Upper lobe of left lung (tissue), 6 donors: ENCODE results near the gene TRMT1. TPM values are rescaled to one million over a fixed set of nuclear protein-coding genes. Genes with fewer than 3 reads are reported as not detected.

Experiments used
- ATAC-seq, 2 donors: fragments of 200-7000 bp; cut with Tn5 transposase; one replicate each; pipeline ENCODE4 v1.9.1; 2022; ENCODE audit warnings: mild to moderate bottlenecking in 2 of 2, moderate library complexity in 2 of 2; ENCODE audit not compliant: low FRiP score in 2 of 2
- DNase-seq, 2 donors: peaks; one replicate each; pipeline ENCODE4 v3.0.0-alpha.2; 2019 to 2020
- H3K27ac ChIP-seq, 4 donors: fragments of 200-600 bp; sonication (generic); one replicate each; pipeline ENCODE4 v1.5.1; 2016 to 2019
- H3K27me3 ChIP-seq, 4 donors: fragments of 200-600 bp; sonication (generic); one replicate each; pipeline ENCODE4 v1.5.1; 2017 to 2019
- H3K36me3 ChIP-seq, 4 donors: fragments of 200-600 bp; sonication (generic); one replicate each; pipeline ENCODE4 v1.5.1; 2016 to 2019
- H3K4me1 ChIP-seq, 4 donors: fragments of 200-600 bp; sonication (generic); one replicate each; pipeline ENCODE4 v1.5.1; 2018 to 2019
- H3K4me3 ChIP-seq, 4 donors: fragments of 200-600 bp; sonication (generic); one replicate each; pipeline ENCODE4 v1.5.1; 2017 to 2019; ENCODE audit warnings: mild to moderate bottlenecking in 2 of 4, moderate library complexity in 1 of 4
- H3K9me3 ChIP-seq, 4 donors: fragments of 200-600 bp; sonication (generic); one replicate each; pipeline ENCODE4 v1.5.1; 2018 to 2019
- CTCF ChIP-seq, 6 experiments: fragments of 450-650 bp in 4 of 6; fragments of 200-600 bp in 2 of 6; sonication (generic) in 2 of 6; IDR thresholded peaks; one replicate each; pipeline ENCODE4 v1.5.1; 2016 to 2019; ENCODE audit warnings: antibody characterized with exemption in 6 of 6
- EP300 ChIP-seq, 4 donors: sonication (generic); formaldehyde crosslinking; IDR thresholded peaks; one replicate each; pipeline ENCODE4 v1.5.1; 2017; ENCODE audit warnings: antibody characterized with exemption in 4 of 4, control low read depth in 2 of 4
- POLR2A ChIP-seq, 4 donors: fragments of 450-650 bp; IDR thresholded peaks; one replicate each; pipeline ENCODE4 v1.5.1; 2016 to 2017; ENCODE audit warnings: antibody characterized with exemption in 4 of 4, mild to moderate bottlenecking in 2 of 4
- POLR2AphosphoS5 ChIP-seq, 2 donors: sonication (generic); formaldehyde crosslinking; IDR thresholded peaks; one replicate each; pipeline ENCODE4 v1.5.1; 2017; ENCODE audit warnings: antibody characterized with exemption in 2 of 2
- WGBS, 2 donors: methylation state at CpG; one replicate each; pipeline ENCODE4 v1.1.5; 2017 to 2018; 5-methylcytosine and 5-hydroxymethylcytosine counted together
- total RNA-seq, 6 donors: library from RNA; depleted of rRNA in 4 of 6; stranded (reverse); fragments of >200 nt in 4 of 6; gene quantifications; one replicate each; pipeline versions ENCODE4 v1.1.0 to v1.2.1, GENCODE V29; 2016 to 2021
- donor health status: DM: no; HTN: no; CAD: no; lungs with moderate emphysema.
- donor health status: DM: no; HTN: yes; CAD: no; lungs with severe emphysema.

Gene TRMT1
- total RNA-seq, 6 donors from 2014 or later: 27.2 to 92.2 (median 33.1) TPM

- ATAC-seq (no peak), DNase-seq (no peak)
- WGBS, 2 donors: 88 to 92% methylated on average over 2 to 9 of the region's 9 CpGs
- Histone ChIP-seq H3K27me3 (no peaks in the 10 kb centered on the region), H3K4me1 (peaks cover 13 to 43% (median 31%) of the 10 kb centered on the region in 4 donors), H3K4me3 (no peak overlapping the region), H3K36me3 (peaks cover 0 to 36% (median 25%) of the 10 kb centered on the region in 4 donors), H3K9me3 (no peaks in the 10 kb centered on the region), H3K27ac (peak overlapping the region in 2 of 4 donors; percentile 27 to 40)
- TF ChIP-seq CTCF (IDR thresholded peaks at IDR 0.05): no peak
- no peak for TF ChIP-seq POLR2AphosphoS5 (IDR thresholded peaks at IDR 0.05)
- no peak for TF ChIP-seq EP300 (IDR thresholded peaks at IDR 0.05)
- no peak for TF ChIP-seq POLR2A (IDR thresholded peaks at IDR 0.05)
Observed at GRCh38 chr19:13072188-13072908, 44.2 kb downstream of the TRMT1 start.

- Histone ChIP-seq H3K9me3 (no peaks in the 10 kb centered on the region), H3K4me3 (no peak overlapping the region), H3K27me3 (no peaks in the 10 kb centered on the region), H3K36me3 (peaks cover 0 to 32% (median 20%) of the 10 kb centered on the region in 4 donors), H3K27ac (peak overlapping the region in 2 of 4 donors; percentile 27 to 40), H3K4me1 (peaks cover 16 to 43% (median 31%) of the 10 kb centered on the region in 4 donors)
- DNase-seq: no peak
- TF ChIP-seq POLR2AphosphoS5 (IDR thresholded peaks at IDR 0.05) (no peak), POLR2A (IDR thresholded peaks at IDR 0.05) (no peak), CTCF (IDR thresholded peaks at IDR 0.05) (no peak), EP300 (IDR thresholded peaks at IDR 0.05) (no peak)
- no peak for ATAC-seq
- 65 to 69% methylated on average over 6 to 9 of the region's 9 CpGs for WGBS, 2 donors
Observed at GRCh38 chr19:13071444-13072187, 44.9 kb downstream of the TRMT1 start.

GRCh38 chr19:13070425-13071140 is 46.0 kb downstream of the TRMT1 start:
- H3K27me3 ChIP-seq: no peaks in the 10 kb centered on the region
- peak overlapping the region in 3 of 4 donors; percentile 2 to 69 (median 56) for H3K27ac ChIP-seq
- H3K36me3 ChIP-seq: peaks cover 0 to 22% (median 11%) of the 10 kb centered on the region in 4 donors
- 86 to 93% methylated on average over 29 to 32 of the region's 32 CpGs for WGBS, 2 donors
- no peak for ATAC-seq
- H3K4me1 ChIP-seq: peaks cover 18 to 42% (median 35%) of the 10 kb centered on the region in 4 donors
- no peaks in the 10 kb centered on the region for H3K9me3 ChIP-seq
- DNase-seq: no peak
- TF ChIP-seq CTCF (IDR thresholded peaks at IDR 0.05) (peak in 1 of 6 experiments; percentile 4), POLR2A (IDR thresholded peaks at IDR 0.05) (no peak)
- H3K4me3 ChIP-seq: no peak overlapping the region

- Histone ChIP-seq H3K4me1 (peaks cover 18 to 49% (median 39%) of the 10 kb centered on the region in 4 donors), H3K4me3 (no peak overlapping the region), H3K36me3 (peaks cover 0 to 17% (median 8%) of the 10 kb centered on the region in 4 donors), H3K9me3 (no peaks in the 10 kb centered on the region), H3K27ac (peak overlapping the region in 3 of 4 donors; percentile 25 to 69 (median 56)), H3K27me3 (no peaks in the 10 kb centered on the region)
- WGBS, 2 donors: 63 to 74% methylated on average over 10 to 20 of the region's 20 CpGs
- TF ChIP-seq CTCF (IDR thresholded peaks at IDR 0.05): peak in 1 of 6 experiments; percentile 12
- TF ChIP-seq POLR2A (IDR thresholded peaks at IDR 0.05): no peak
- ATAC-seq (no peak), DNase-seq (no peak)
Observed at GRCh38 chr19:13069415-13070359, 46.9 kb downstream of the TRMT1 start.
